Colonic mucosa (tissue), 4 donors: ENCODE data around the gene SAMD4A. TPM values are rescaled to one million over a fixed set of nuclear protein-coding genes. Genes with fewer than 3 reads are reported as not detected.

Source experiments
- DNase-seq: peaks from one replicate; pipeline ENCODE4 v3.0.0-alpha.2; 2020
- H3K27ac ChIP-seq: fragments of 200-600 bp; one replicate; pipeline ENCODE4 v1.8.0; 2021
- H3K27me3 ChIP-seq: fragments of 200-600 bp; one replicate; pipeline ENCODE4 v1.8.0; 2021
- H3K36me3 ChIP-seq: fragments of 200-600 bp; one replicate; pipeline ENCODE4 v1.8.0; 2021
- H3K4me1 ChIP-seq: fragments of 200-600 bp; one replicate; pipeline ENCODE4 v1.8.0; 2021; ENCODE audit warnings: mild to moderate bottlenecking
- H3K4me3 ChIP-seq: fragments of 200-600 bp; one replicate; pipeline ENCODE4 v1.8.0; 2021
- H3K9ac ChIP-seq, 2 donors: one replicate each; pipeline ENCODE4 v1.7.0; 2013; ENCODE audit warnings: control low read depth in 2 of 2, low read depth in 2 of 2, low read length in 2 of 2
- H3K9me3 ChIP-seq: fragments of 200-600 bp; one replicate; pipeline ENCODE4 v1.8.0; 2021
- CTCF ChIP-seq: fragments of 200-600 bp; IDR thresholded peaks from one replicate; pipeline ENCODE4 v1.8.0; 2022; ENCODE audit warnings: antibody characterized with exemption, mild to moderate bottlenecking
- intact Hi-C: fragments of 100-400 bp; cut with DNase I; formaldehyde crosslinking; loops from one replicate; pipeline ENCODE4 v1.14.1; 2022
- total RNA-seq, 2 donors: library from RNA; stranded (reverse); fragmentation: NEBNext Ultra II Directional in 1 of 2; extraction: Animal tissue kit (Norgen Biotek cat#: 25700) in 1 of 2; gene quantifications; one replicate each; pipeline ENCODE4 v1.2.1, GENCODE V29; 2021
- donor health status: healthy.
- donor health status: DM: no; HTN: no; CAD: no.
- donor health status: DM: no; HTN: no; CAD: no.

Gene SAMD4A
- total RNA-seq, 2 donors from 2014 or later, result 5.6 to 31.3 TPM

- Histone ChIP-seq H3K36me3 (no peaks in the 10 kb centered on the region), H3K9me3 (no peaks in the 10 kb centered on the region), H3K27me3 (no peaks in the 10 kb centered on the region), H3K27ac (no peak overlapping the region), H3K9ac (no peak overlapping the region), H3K4me3 (no peak overlapping the region), H3K4me1 (no peaks in the 10 kb centered on the region)
- TF ChIP-seq CTCF, result no peak
- intact Hi-C loops, result no loop called here
- no peak for DNase-seq
Measured at GRCh38 chr14:54662491-54663133, 95.7 kb downstream of the SAMD4A start.

GRCh38 chr14:54664961-54665360 lies 98.0 kb downstream of the SAMD4A start:
- H3K4me1 ChIP-seq, result no peaks in the 10 kb centered on the region
- no peak for DNase-seq

GRCh38 chr14:54665946-54666345 lies 99.0 kb downstream of the SAMD4A start:
- intact Hi-C loops, result no loop called here
- Histone ChIP-seq H3K9me3 (no peaks in the 10 kb centered on the region), H3K9ac (no peak overlapping the region), H3K27me3 (no peaks in the 10 kb centered on the region), H3K4me3 (no peak overlapping the region), H3K36me3 (no peaks in the 10 kb centered on the region), H3K27ac (no peak overlapping the region), H3K4me1 (no peaks in the 10 kb centered on the region)
- DNase-seq, result no peak
- TF ChIP-seq CTCF, result no peak

More at GRCh38 chr14:54664961-54665360, 98.0 kb downstream of the SAMD4A start:
- H3K4me3 ChIP-seq, result no peak overlapping the region
- H3K9me3 ChIP-seq, result no peaks in the 10 kb centered on the region
- H3K36me3 ChIP-seq, result no peaks in the 10 kb centered on the region
- no peaks in the 10 kb centered on the region for H3K27me3 ChIP-seq
- TF ChIP-seq CTCF, result no peak
- H3K27ac ChIP-seq, result no peak overlapping the region
- no peak overlapping the region for H3K9ac ChIP-seq
- intact Hi-C loops, result no loop called here

GRCh38 chr14:54667026-54667744 lies 100.3 kb downstream of the SAMD4A start:
- TF ChIP-seq CTCF, result no peak
- intact Hi-C loops, result no loop called here
- Histone ChIP-seq H3K27ac (no peak overlapping the region), H3K9me3 (no peaks in the 10 kb centered on the region), H3K4me1 (no peaks in the 10 kb centered on the region), H3K36me3 (no peaks in the 10 kb centered on the region), H3K27me3 (no peaks in the 10 kb centered on the region), H3K4me3 (no peak overlapping the region), H3K9ac (no peak overlapping the region)
- no peak for DNase-seq

- Histone ChIP-seq H3K27ac (no peak overlapping the region), H3K4me1 (no peaks in the 10 kb centered on the region), H3K9me3 (no peaks in the 10 kb centered on the region), H3K4me3 (no peak overlapping the region), H3K36me3 (no peaks in the 10 kb centered on the region), H3K9ac (no peak overlapping the region), H3K27me3 (no peaks in the 10 kb centered on the region)
- intact Hi-C loops, result no loop called here
- no peak for DNase-seq
- TF ChIP-seq CTCF, result no peak
Measured at GRCh38 chr14:54667764-54668163, 100.8 kb downstream of the SAMD4A start.
